Endothelial cell of umbilical vein (primary cell): ENCODE results near the gene BST2.

ENCODE experiments used
- CTCF ChIP-seq, 2 donors: IDR thresholded peaks; 1 replicate in 1 of 2; 2 replicates in 1 of 2; pipeline ENCODE4 v1.5.1; 2011; ENCODE audit warnings: low read length in 2 of 2, mild to moderate bottlenecking in 2 of 2, moderate library complexity in 2 of 2, control low read depth in 1 of 2, inconsistent platforms in 1 of 2, low read depth in 1 of 2; ENCODE audit not compliant: insufficient read depth in 1 of 2; ENCODE audit errors: extremely low read depth in 1 of 2
- POLR2A ChIP-seq: IDR thresholded peaks from 2 replicates; pipeline ENCODE4 v1.6.1; 2012; ENCODE audit warnings: low read depth, mild to moderate bottlenecking, control low read depth, low read length
- POLR2AphosphoS5 ChIP-seq: IDR thresholded peaks from 2 replicates; pipeline ENCODE4 v1.6.1; 2012; ENCODE audit warnings: low read depth, mild to moderate bottlenecking, control low read depth, low read length, moderate library complexity; ENCODE audit not compliant: insufficient read depth

- TF ChIP-seq POLR2A (no peak), CTCF (IDR thresholded peaks at IDR 0.05; ENCODE audit: extremely low read depth in 1 of 2, insufficient read depth in 1 of 2, low read depth in 1 of 2, low read length in 2 of 2) (no peak), POLR2AphosphoS5 (no peak)
These were observed 6.4 kb upstream of the BST2 start for GRCh38 chr19:17411801-17412200.
